ENCODE data around the gene TIMM17A. TPM values are rescaled to one million over a fixed set of nuclear protein-coding genes. Genes with fewer than 3 reads are reported as not detected.

TIMM17A gene
- total RNA-seq, 3 donors from 2014 or later: 24.5 to 30.1 (median 26.2) TPM

DNA sequence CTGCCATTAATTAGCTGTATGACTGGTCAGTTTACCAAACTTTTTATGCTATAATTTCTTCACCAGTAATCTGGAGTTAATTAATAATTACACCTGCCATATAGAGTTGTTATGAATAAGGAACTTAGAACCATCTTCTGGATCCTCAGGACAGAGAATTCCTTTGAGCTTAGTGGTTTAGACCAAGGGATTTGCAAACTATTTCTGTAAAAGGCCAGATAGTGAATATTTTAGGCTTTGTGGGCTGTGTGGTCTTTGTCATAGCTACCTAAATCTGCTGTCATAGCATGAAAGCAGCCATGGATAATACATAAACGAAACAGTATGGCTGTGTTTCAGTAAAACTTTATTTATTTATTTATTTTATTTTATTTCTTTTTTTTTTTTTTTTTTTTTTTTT, 9.0 kb downstream of the TIMM17A start:
- no peak overlapping the region for H3K27ac ChIP-seq
- TF ChIP-seq POLR2A (IDR thresholded peaks at IDR 0.05) (no peak), POLR2AphosphoS5 (IDR thresholded peaks at IDR 0.05) (no peak)
- TF ChIP-seq, protein P1, sequence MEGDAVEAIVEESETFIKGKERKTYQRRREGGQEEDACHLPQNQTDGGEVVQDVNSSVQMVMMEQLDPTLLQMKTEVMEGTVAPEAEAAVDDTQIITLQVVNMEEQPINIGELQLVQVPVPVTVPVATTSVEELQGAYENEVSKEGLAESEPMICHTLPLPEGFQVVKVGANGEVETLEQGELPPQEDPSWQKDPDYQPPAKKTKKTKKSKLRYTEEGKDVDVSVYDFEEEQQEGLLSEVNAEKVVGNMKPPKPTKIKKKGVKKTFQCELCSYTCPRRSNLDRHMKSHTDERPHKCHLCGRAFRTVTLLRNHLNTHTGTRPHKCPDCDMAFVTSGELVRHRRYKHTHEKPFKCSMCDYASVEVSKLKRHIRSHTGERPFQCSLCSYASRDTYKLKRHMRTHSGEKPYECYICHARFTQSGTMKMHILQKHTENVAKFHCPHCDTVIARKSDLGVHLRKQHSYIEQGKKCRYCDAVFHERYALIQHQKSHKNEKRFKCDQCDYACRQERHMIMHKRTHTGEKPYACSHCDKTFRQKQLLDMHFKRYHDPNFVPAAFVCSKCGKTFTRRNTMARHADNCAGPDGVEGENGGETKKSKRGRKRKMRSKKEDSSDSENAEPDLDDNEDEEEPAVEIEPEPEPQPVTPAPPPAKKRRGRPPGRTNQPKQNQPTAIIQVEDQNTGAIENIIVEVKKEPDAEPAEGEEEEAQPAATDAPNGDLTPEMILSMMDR (IDR thresholded peaks at IDR 0.05): no peak
- DNase-seq (ENCODE audit: low spot score in 2 of 2): no peak
- H3K27me3 ChIP-seq: no peaks in the 10 kb centered on the region
- no peak overlapping the region for H3K4me3 ChIP-seq
- intact Hi-C loops (cut with DNase I; ENCODE audit: low total_unique reads): no loop called here
- no peaks in the 10 kb centered on the region for H3K9me3 ChIP-seq
- no peaks in the 10 kb centered on the region for H3K4me1 ChIP-seq
- H3K36me3 ChIP-seq: no peaks in the 10 kb centered on the region

DNA sequence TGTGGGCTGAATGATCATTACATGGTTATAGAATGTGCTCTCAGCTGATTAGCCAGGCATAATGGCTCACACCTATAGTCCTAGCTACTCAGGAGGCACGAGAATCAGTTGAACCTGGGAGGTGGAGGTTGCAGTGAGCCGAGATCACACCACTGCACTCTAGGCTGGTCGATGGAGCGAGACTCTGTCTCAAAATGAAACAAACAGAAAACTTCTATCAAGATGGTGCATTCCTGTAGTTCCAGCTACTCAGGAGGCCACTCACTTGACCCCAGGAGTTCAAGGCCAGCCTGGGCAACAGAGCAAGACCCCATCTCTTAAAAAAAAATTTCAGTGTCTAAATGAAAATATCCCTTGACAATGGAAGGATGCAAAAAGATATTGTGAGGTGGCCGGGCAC, 10.9 kb downstream of the TIMM17A start:
- Histone ChIP-seq H3K27ac (no peak overlapping the region), H3K4me1 (no peaks in the 10 kb centered on the region), H3K27me3 (no peaks in the 10 kb centered on the region), H3K4me3 (no peak overlapping the region), H3K36me3 (no peaks in the 10 kb centered on the region), H3K9me3 (no peaks in the 10 kb centered on the region)
- peak in 1 of 2 donors; percentile 1 for DNase-seq (ENCODE audit: low spot score in 2 of 2)
- TF ChIP-seq POLR2AphosphoS5 (IDR thresholded peaks at IDR 0.05) (no peak), POLR2A (IDR thresholded peaks at IDR 0.05) (no peak)
- TF ChIP-seq, protein P1 (IDR thresholded peaks at IDR 0.05): no peak
- intact Hi-C loops (cut with DNase I; ENCODE audit: low total_unique reads): no loop called here

DNA sequence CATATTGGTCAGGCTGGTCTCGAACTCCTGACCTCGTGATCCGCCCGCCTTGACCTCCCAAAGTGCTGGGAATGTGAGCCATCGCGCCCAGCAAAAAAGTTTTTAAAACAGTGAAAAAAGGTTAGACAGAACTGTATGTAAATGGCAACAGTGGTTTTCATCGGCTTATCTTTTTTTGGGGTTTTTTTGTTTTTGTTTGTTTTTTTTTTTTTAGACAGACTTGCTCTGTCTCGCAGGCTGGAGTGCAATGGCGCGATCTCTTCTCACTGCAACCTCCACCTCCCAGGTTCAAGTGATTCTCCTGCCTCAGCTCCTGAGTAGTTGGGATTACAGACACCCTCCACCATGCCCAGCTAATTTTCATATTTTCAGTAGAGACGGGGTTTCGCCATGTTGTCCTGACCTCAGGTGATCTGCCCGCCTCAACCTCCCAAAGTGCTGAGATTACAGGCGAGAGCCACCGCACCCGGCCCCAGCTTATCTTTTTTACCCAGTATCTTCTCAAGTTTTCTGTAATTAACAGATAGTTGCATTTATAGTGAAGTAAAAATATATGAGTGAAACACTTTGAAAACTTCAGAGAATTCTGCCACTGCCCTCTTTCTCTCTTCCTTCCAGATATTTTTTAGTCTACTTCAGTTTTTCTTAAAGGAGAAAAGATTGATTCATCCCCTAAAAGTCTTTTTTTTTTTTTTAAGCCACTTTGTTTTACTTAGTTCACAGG, 13.1 kb downstream of the TIMM17A start:
- H3K4me3 ChIP-seq: no peak overlapping the region
- no peak overlapping the region for H3K27ac ChIP-seq
- intact Hi-C loops (cut with DNase I; ENCODE audit: low total_unique reads): no loop called here
- H3K27me3 ChIP-seq: no peaks in the 10 kb centered on the region
- H3K36me3 ChIP-seq: no peaks in the 10 kb centered on the region
- TF ChIP-seq POLR2AphosphoS5 (IDR thresholded peaks at IDR 0.05): no peak
- no peak for TF ChIP-seq POLR2A (IDR thresholded peaks at IDR 0.05)
- TF ChIP-seq, protein P1 (IDR thresholded peaks at IDR 0.05): no peak
- DNase-seq (ENCODE audit: low spot score in 2 of 2): peak in 1 of 2 donors; percentile 12
- no peaks in the 10 kb centered on the region for H3K9me3 ChIP-seq
- H3K4me1 ChIP-seq: no peaks in the 10 kb centered on the region

DNA sequence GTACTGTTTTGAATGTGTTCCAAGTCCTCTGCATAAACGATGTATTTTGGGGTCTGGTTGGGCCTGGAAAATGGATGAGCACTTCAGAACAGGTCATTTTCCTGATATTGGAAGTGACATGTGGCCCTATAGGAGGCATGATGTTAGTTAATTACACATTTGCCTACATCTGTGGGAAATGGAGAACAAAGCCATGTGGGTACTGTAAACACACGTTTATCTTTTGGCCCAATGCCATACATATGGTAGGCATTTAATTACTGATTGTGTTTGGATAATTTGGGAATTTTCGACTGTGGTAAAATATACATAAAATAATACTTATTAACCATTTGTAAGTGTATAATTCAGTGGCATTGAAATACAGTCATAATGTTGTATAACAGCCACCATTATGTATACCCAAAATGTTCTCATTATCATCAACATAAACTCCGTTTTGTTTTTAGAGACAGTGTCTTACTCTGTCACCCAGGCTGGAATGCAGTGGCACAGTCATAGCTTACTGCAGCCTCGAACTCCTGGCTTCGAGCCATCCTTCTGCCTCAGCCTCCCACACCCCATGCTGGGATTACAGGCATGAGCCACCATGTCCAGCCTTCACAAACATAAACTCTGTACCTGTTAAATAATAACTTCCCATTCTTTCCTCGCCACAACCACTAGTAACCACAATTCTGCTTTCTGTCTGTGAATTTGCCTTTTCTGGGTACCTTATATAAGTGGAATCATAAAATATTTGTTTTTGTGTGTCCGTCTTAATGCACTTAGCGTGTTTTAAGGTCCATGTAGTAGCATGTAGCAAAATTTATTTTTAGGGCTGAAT, 15.2 kb downstream of the TIMM17A start:
- H3K4me1 ChIP-seq: no peaks in the 10 kb centered on the region
- intact Hi-C loops (cut with DNase I; ENCODE audit: low total_unique reads): loop anchor here (5.0 kb wide), 1 partner anchor 73 kb away; no protein-coding TSS in a partner anchor
- DNase-seq (ENCODE audit: low spot score in 2 of 2): peak in 1 of 2 donors; percentile 14
- TF ChIP-seq POLR2AphosphoS5 (IDR thresholded peaks at IDR 0.05): no peak
- no peak for TF ChIP-seq POLR2A (IDR thresholded peaks at IDR 0.05)
- TF ChIP-seq, protein P1 (IDR thresholded peaks at IDR 0.05): no peak
- no peaks in the 10 kb centered on the region for H3K9me3 ChIP-seq
- no peaks in the 10 kb centered on the region for H3K27me3 ChIP-seq
- H3K27ac ChIP-seq: no peak overlapping the region
- no peak overlapping the region for H3K4me3 ChIP-seq
- H3K36me3 ChIP-seq: no peaks in the 10 kb centered on the region

All from breast epithelium (tissue), 4 donors.